ENCODE results near the gene PAQR3. TPM values are rescaled to one million over a fixed set of nuclear protein-coding genes. Genes with fewer than 3 reads are reported as not detected.
A peak's percentile ranks its signal among the peaks of the same experiment; 100 is the strongest.

PAQR3 gene
- polyA plus RNA-seq, 3 donors = 2.7 to 5.6 (median 5.2) TPM

GRCh38 chr4:78885598-78885997 is 53.6 kb downstream of the PAQR3 start:
- Histone ChIP-seq H3K4me2 (replicated peaks; ENCODE audit: extremely low read depth, low read length, poor library complexity, severe bottlenecking) (no peak overlapping the region), H3K27me3 (ENCODE audit: control insufficient read depth in 2 of 2, insufficient read depth in 2 of 2, low read length in 2 of 2) (no peaks in the 10 kb centered on the region), H4K20me1 (ENCODE audit: insufficient read depth, low read length) (peaks cover 10% of the 10 kb centered on the region), H3K4me3 (replicated peaks in 1 of 3; ENCODE audit: low read depth in 2 of 3, low read length in 3 of 3) (no peak overlapping the region), H3K4me1 (ENCODE audit: control insufficient read depth in 1 of 2, insufficient read depth in 2 of 2, low read length in 2 of 2) (peaks cover under 1 to 3% of the 10 kb centered on the region in 2 donors), H3K9me3 (replicated peaks in 1 of 2; ENCODE audit: control insufficient read depth in 1 of 2, insufficient read depth in 1 of 2, low read length in 2 of 2) (no peaks in the 10 kb centered on the region), H2AFZ (ENCODE audit: insufficient read depth, low read depth, low read length, poor library complexity, severe bottlenecking) (no peak overlapping the region), H3K36me3 (replicated peaks in 1 of 2; ENCODE audit: control insufficient read depth in 1 of 2, insufficient read depth in 2 of 2, low read length in 2 of 2) (peaks cover 44 to 56% of the 10 kb centered on the region in 2 donors), H3K79me2 (ENCODE audit: insufficient read depth, low read length) (no peaks in the 10 kb centered on the region), H3K27ac (ENCODE audit: low read depth in 1 of 2, low read length in 2 of 2) (no peak overlapping the region), H3K9ac (ENCODE audit: insufficient read depth, low read length, poor library complexity, severe bottlenecking) (no peak overlapping the region)
- Mint-ChIP-seq H3K4me3 (no peak overlapping the region), H3K4me1 (peaks cover 4% of the 10 kb centered on the region), H3K36me3 (peaks cover 40 to 47% of the 10 kb centered on the region in 2 donors), H3K27ac (peak overlapping the region in 1 of 7 donors; percentile 42), H3K9me3 (peaks cover 0 to 3% (median 0%) of the 10 kb centered on the region in 7 donors), H3K27me3 (ENCODE audit: low read depth in 3 of 3) (peaks cover 0 to 1% (median 0%) of the 10 kb centered on the region in 3 donors)
- intact Hi-C loops (cut with micrococcal nuclease) = no loop called here
- TF ChIP-seq, protein P1, sequence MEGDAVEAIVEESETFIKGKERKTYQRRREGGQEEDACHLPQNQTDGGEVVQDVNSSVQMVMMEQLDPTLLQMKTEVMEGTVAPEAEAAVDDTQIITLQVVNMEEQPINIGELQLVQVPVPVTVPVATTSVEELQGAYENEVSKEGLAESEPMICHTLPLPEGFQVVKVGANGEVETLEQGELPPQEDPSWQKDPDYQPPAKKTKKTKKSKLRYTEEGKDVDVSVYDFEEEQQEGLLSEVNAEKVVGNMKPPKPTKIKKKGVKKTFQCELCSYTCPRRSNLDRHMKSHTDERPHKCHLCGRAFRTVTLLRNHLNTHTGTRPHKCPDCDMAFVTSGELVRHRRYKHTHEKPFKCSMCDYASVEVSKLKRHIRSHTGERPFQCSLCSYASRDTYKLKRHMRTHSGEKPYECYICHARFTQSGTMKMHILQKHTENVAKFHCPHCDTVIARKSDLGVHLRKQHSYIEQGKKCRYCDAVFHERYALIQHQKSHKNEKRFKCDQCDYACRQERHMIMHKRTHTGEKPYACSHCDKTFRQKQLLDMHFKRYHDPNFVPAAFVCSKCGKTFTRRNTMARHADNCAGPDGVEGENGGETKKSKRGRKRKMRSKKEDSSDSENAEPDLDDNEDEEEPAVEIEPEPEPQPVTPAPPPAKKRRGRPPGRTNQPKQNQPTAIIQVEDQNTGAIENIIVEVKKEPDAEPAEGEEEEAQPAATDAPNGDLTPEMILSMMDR (IDR thresholded peaks at IDR 0.05) = no peak
- no peak for DNase-seq

DNA sequence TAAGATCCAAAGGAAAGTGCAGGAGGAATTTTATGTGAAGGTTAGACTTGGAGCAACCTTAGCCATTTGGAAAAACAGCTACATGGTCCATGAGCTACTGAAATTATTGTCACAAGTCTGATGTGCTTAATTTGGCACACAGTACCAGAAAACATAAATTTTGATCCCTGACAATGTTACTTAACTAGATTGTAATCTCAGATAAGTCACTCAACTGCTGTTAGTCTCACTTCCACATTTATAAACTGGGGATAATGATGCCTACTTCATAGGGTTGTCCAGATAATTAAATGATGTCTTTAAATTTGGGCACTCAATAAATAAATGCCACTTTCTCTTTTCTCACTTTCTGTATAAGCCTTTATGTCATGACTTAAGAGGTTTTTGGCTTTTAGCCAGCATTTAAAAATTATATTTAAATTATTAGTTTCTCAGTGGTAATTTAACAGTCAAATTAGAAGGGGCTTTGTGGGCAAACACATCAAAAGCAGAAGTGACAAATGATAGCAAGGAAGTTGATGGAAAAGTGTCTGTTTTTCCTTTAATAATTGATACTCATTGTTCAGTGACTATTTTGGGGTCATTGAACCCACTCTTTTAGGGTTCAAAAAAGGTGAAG is 58.3 kb downstream of the PAQR3 start:
- H2AFZ ChIP-seq (ENCODE audit: insufficient read depth, low read depth, low read length, poor library complexity, severe bottlenecking) = no peak overlapping the region
- Mint-ChIP-seq H3K9me3 (no peaks in the 10 kb centered on the region), H3K36me3 (peaks cover 33 to 47% of the 10 kb centered on the region in 2 donors), H3K27ac (no peak overlapping the region), H3K27me3 (ENCODE audit: low read depth in 3 of 3) (no peaks in the 10 kb centered on the region), H3K4me1 (peaks cover 4% of the 10 kb centered on the region), H3K4me3 (no peak overlapping the region)
- no peaks in the 10 kb centered on the region for H3K4me1 ChIP-seq (ENCODE audit: control insufficient read depth in 1 of 2, insufficient read depth in 2 of 2, low read length in 2 of 2)
- peak overlapping the region in 1 of 2 donors; percentile 30 for H3K27ac ChIP-seq (ENCODE audit: low read depth in 1 of 2, low read length in 2 of 2)
- no peak overlapping the region for H3K9ac ChIP-seq (ENCODE audit: insufficient read depth, low read length, poor library complexity, severe bottlenecking)
- H3K79me2 ChIP-seq (ENCODE audit: insufficient read depth, low read length) = no peaks in the 10 kb centered on the region
- H3K27me3 ChIP-seq (ENCODE audit: control insufficient read depth in 2 of 2, insufficient read depth in 2 of 2, low read length in 2 of 2) = no peaks in the 10 kb centered on the region
- H3K4me3 ChIP-seq (replicated peaks in 1 of 3; ENCODE audit: low read depth in 2 of 3, low read length in 3 of 3) = no peak overlapping the region
- peaks cover 41 to 57% of the 10 kb centered on the region in 2 donors for H3K36me3 ChIP-seq (replicated peaks in 1 of 2; ENCODE audit: control insufficient read depth in 1 of 2, insufficient read depth in 2 of 2, low read length in 2 of 2)
- TF ChIP-seq, protein P1 (IDR thresholded peaks at IDR 0.05) = no peak
- intact Hi-C loops (cut with micrococcal nuclease) = no loop called here
- H4K20me1 ChIP-seq (ENCODE audit: insufficient read depth, low read length) = peaks cover 16% of the 10 kb centered on the region
- no peak overlapping the region for H3K4me2 ChIP-seq (replicated peaks; ENCODE audit: extremely low read depth, low read length, poor library complexity, severe bottlenecking)
- no peak for DNase-seq
- H3K9me3 ChIP-seq (replicated peaks in 1 of 2; ENCODE audit: control insufficient read depth in 1 of 2, insufficient read depth in 1 of 2, low read length in 2 of 2) = no peaks in the 10 kb centered on the region
